RPMI8226 (cell line): ENCODE results near the gene CLCN7.
"Not testable (repeated sequence)": the region's sequence is repeated elsewhere in the genome, so short reads cannot be mapped to it uniquely, and the experiment has no call there.

Source experiments
- DNase-seq: peaks from one replicate; pipeline ENCODE4 v3.0.0-alpha.2; 2015

CLCN7 gene

DNA sequence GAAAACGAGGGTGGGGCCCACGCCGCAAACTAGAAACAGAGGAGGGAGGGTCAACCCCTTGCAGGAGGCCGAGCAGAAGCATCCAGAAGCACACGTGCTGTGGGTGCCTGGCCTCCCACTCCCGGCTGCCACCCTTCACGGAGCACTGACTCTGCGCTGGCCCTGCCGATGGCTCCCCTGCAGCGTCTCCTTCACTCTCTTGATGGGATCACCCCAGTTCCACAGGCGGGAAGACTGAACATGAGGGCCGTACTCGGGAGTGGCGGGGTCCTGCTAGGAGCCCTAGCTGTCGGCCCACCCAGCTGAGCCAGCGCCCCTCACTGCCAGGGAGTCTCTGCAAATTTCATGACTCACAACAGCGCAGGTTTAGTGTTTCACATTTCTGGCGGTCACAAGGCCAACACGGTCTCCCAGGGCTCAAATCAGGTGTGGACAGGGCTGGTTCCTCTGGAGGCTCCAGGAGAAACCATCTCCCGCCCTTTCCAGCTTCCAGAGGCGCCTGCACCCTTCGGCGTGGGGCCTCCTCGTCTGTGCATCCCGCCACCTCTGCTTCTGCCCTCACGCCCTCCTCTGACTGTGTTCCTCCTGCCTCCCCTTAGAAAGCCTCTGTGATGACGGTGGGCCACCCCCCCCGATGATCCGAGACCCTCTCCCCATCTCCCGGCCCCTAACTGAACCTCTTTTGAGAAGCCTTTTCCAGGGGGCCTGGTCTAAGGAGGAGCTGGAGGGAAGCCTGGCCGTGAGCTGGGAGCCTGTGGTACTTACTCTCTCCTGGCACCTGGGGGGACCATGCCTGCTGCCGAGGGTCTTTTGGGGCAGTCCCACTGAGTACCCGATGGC lies 11.9 kb upstream of the CLCN7 start:
- no peak for DNase-seq

DNA sequence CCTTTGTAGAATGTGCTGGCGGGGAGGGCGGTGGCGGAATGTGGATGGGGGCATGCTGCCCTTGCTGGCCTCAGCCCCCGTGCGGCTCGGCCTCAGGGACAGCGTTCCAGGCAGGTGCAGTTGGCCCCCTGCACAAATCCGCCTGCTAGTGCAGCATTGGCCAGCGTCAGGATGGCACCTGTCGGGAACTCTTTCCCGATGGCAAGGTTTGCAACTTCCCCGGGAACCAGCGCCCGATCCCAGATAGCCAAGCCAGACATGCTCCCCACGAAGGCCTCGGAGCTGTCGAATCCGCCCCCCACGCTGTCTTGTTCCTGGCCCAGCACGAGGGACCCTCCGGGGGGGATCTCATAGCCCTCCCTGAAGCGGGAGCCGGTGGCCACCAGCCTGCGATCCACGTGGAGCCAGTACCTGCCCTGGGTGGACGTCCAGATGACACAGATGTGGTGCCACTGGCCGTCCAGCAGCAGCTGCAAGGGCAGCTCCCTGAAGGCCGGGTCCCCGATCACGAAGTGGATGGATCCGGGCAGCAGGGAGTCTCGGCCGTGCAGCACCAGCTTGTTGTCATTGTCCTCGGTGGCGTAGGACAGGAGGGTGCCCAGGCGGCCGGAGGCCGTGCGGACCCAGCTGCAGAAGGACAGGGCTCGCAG lies 11.1 kb upstream of the CLCN7 start:
- DNase-seq = no peak

DNA sequence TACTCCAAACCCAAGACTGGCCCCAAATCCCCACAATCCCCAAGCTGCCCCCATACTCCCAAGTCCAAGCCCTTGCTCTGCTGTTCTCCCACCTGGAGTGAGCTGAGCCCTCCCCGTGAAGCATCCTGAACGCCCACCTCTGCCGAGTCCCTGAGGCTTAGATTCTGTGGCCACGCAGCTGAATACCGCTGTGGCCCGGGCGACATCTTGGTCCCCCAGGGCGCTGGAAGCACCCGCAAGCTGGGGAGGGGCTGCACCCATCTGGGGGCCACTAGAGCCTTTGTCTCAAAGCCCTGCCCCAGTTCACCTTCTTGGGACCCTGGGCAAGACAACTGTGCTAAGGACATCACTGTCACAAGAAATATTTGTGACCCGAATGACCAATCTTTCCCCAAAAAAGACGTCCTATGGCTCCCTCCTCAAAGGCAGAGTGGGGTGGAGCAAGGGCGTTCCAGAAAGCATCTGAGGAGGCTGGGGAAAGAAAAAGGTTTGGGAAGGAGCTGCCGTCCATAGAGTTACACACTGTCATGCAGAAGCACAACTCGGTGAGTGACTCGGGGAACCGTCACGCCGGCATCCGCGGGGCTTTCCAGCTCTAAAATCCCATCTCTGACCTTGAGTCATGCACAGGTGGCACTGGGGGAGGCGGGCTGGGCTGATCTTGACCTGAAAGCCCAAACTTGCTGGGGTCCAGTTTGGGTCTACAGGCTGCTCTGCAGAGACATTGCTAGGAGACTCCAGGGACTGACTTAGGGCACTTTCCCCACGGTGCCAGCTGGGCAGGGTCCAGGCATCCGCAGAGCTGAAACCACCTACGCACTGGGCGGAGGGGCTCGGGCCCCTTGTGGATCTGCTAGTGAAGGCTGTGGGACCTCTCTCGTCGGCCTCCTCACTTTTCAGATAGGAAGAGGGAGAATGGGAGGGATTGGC lies 7.3 kb upstream of the CLCN7 start:
- DNase-seq = no peak

DNA sequence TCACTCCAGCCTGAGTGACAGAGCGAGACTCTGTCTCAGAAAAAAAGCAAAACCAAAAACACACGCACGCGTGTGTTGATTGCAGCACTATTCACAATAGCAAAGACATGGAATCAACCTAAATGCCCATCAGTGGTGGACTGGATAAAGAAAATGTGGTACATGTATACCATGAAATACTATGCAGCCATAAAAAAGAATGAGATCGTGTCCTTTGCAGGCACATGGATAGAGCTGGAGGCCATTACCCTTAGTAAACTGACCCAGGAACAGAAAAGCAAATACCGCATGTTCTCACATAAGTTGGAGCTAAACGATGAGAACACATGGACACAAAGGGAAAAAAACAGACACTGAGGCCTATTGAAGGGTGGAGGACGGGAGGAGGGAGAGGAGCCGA lies 4.1 kb upstream of the CLCN7 start:
- not testable (repeated sequence) for DNase-seq

DNA sequence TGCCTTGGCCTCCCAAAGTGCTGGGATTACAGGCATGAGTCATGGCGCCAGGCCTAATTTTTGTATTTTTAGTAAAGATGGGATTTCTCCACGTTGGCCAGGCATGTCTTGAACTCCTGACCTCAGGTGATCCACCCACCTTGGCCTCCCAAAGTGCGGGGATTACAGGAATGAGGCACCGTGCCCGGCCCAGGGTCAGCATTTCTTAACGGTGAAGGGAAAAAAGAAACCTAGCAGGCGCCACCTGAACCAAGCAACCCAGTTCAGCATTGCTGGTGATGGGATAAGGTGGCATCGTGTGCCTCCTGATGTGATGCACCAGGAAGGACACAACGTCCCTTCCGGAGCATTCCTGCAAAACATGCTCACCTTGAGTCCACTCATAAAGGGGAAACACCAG lies 2.2 kb upstream of the CLCN7 start:
- DNase-seq = no peak

DNA sequence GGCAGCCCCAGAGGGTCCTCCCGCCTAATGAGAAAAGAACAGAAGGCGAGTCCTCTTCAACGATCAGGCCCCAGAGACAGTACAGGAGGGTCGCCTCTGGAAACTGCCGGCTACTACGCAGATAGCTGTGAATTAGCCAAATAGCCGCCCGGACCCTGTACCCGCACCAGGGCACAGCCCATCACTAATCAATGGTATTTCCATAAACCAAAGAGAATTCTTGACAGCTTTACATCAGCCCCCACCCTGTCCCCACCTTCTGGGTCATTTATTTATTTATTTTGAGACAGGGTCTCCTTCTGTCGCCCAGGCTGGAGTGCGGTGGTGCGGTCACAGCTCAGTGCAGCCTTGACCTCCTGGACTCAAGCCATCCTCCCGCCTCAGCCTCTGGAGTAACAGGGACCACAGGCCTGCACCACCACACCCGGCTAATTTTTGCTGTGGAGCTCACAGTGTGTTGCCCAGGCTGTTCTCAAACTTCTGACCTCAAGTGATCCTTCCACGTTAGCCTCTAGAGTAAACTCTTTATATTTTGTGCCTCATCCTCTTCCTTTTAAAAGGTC lies 805 bp upstream of the CLCN7 start:
- DNase-seq = no peak

DNA sequence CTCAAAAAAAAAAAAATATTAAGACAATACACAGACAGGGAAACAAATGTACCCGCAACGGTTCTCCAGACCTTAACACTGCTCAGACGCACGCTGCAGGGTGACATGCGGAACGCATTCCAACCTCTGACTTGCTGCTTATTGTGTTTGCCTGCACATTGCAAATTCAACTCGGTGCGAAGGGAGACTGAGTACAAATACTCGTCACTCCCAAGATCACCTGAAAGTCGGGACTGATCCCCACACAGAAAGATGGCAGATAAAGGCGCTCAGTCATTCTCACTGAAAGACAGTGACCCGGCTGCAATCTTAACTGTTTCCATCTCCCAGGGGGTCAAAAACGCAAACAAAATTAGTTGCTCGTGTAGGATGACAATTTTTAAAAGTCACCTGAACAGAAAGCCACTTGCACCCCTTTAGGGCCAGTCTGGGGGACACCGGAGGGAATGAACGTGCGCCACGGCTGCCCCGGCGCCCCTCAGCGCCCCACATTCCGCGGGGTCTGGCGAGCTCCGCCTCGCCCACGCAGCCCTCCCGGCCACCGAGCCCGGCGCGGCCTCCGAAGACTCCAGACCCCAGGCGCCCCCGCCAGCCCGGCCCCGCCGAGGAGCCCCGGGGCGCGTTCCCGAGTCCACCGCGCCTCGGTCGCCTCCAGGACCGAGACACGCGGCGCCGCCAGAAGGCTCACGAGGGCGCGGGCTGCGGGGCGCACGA lies 589 bp downstream of the CLCN7 start:
- DNase-seq = no peak

DNA sequence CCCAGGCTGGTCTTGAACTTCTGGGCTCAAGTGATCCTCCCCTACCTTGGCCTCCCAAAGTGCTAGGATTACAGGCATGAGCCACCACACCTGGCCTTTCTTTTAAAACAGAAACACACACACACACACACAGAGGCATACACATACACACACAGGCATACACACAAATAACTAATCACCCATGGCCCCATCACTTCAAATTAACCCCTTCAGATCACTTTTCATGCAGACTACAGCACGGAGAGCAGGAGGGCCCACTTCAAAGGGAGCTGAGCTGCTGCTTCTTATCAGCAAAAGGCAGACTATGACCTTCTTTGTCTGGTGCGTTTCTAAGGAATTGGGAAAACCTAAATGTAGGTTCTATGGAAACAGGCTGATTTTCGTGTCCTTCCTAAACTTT lies 1.9 kb downstream of the CLCN7 start:
- DNase-seq = no peak

DNA sequence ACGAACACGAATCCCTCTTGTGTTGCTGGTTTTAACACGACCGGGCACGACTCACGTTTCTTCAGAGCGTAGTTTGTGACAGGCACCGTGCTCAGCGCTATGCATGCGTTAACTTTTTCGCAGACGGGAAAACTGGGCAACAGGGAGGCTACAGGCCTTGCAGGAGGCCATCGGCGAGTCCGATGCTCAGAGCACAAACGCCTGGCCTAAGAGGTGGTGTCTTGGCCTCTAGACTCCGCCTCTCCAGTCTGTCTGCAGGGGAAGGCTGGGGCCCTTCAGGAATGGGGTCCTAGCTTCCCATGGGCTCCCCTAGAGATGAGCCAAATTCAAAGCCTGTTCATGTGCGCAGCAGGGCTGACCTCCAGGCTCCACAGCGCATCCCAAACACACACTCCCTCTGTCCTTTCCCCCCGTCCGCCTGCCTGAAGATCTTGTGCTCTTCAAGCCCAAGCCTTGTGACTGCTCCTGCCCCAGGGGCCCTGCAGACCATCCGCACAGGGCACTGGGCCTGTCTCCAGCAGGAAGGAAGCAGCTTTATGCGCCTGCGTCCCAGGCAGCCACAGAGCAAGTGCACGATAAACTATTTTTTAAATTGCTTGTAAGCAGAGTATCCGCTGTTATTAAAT lies 3.1 kb downstream of the CLCN7 start:
- DNase-seq = no peak

DNA sequence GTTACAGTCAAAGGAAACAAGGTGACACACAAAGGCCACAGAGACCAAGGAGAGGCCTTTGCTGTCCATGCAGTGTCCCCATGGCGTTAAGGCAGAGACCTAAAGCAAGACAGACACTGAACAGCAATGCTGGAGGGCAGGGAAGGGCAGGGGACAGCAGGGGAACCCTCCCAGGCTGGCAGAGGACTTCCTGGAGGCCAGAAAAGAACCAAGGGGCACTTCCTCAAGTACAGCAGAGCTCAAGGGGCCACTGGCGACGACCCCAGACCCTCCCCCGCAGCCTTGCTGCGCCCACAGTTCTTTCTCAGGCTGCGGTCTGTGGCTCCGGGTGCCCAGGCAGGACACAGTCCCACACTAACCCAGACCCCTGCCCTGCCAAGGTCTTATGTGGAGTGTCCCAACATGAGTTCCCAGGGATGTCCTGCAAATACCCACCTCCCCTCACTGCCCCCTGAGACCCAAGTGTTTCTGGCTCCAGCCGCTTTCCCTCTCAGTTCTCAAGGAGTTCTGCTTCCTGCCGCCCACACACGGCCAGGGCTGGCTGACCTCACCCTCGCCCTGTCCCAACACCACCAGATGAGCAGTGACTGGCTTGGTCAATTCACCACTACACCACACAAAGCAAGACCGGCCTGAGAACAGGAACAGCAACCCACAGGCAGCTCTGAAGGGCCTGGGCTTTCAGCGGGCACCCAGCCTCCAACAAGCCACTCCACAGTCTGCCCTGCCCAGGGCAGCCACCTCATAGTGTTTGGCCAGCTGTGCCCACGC lies 4.2 kb downstream of the CLCN7 start:
- no peak for DNase-seq

DNA sequence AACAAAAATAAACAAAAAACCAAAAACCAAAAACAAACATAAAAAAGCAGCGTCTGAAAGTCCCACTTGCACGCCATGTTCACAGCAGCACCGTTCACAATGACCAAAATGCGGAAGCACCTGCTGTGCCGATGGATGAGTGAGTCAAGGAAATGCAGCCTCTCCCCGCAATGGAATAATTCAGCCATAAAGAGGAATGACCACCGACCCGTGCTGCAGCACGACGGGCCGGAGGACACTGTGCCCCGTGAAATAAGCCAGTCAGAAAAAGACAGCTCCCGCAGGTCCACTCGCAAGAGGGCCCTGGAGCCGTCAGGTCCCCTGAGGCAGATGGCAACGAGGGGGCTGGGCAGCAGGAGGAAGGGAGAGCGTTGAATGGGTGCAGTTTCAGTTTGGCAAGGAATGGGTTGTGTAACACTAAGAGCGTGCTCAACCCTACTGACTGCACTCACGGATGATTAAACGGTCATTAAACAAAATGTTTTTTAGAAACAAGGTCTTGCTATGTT lies 5.1 kb downstream of the CLCN7 start:
- no peak for DNase-seq

DNA sequence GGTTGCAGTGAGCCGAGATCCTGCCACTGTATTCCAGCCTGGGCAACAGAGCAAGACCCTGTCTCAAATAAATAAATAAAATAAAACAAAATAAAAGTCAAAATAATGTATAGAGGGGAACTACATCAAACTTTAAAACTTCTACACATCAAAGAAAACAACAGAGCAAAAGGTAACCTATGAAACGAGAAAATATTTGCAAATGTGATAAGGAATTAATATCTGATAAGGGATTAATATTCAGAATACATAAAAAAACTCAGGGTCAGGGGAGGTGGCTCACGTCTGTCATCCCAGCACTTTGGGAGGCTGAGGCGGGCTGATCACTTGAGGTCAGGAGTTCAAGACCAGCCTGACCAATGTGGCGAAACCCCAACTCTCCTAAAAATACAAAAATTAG lies 5.7 kb downstream of the CLCN7 start:
- DNase-seq = not testable (repeated sequence)

DNA sequence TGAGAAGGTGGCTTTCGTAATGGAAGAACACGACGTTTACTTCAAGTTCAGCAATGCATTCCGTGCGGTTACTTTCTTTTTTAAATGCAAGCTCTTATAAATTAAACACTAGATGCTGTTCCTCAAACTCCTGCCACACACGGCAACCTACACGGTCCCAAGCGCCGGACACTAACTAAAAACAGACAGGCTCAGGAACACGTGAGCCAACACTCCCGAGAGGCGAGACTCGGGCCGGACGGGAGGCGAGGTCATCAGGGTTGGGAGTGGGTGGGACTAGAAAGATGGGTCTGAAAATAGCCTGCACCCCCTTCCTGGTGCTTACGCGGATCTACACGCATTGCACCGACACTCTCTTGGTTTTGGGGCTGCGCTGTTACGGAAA lies 6.4 kb downstream of the CLCN7 start:
- no peak for DNase-seq

DNA sequence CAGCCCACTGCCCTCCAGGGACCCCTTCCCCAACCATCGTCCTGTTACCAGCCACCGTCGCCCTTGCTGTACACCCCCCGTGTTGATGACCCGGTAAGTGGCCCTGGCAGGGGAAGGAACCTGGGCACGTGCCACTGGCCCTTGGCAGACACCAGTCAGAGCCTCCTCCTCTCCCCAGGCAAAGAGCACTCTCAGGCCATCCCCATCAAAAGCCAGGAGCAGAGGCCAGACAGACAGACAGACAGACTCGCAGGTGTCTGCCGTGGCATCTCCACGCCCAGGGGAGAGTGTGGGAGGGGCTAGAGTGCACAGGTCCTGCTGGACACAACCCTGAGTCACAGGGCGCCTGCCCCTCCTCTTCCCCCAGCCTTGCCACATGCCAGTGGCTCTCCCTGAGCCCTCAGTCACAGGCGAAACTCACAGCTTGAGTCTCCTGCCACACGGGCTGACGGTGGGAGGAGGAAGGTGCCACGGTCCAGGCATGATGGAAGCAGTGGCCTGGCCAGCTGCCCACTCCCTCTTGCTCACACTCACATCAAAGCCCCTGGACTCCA lies 7.8 kb downstream of the CLCN7 start:
- peak; percentile 46 for DNase-seq

DNA sequence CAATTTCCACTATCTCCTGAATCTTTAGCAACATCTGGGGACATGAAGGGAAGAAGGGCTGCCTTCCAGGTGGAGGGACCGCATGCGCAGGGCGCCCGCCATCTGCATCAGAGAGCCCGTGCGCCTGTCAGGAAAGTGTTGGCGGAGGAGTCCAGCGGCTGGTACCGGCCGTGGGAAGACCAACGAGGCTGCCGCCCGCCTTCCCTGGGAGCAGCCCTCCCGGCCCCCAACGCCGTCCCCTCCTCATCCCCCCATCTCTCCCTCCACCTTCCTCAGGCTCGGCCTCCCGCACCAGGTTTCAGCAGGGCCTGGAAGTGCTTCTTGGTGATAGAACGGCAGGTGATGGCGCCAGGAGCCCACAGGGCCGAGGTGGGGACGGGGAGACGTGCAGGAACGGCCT lies 8.8 kb downstream of the CLCN7 start:
- no peak for DNase-seq

DNA sequence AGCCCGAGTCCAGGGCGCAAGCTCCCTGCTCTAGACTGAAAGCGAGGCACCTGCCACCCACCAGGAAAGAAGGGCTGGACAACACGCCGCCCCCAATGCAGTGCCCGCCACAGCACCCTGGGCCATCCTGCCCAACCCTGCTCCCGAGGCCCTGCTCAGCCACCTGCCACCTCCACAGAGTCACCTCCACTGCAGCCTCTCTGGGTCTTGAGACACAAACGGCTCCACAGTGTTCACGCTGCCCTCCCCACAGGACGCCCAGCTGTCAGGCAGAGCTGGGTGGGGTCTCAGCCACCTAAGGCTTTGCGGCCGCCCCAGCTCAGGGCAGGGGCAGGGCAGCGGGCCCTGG lies 9.3 kb downstream of the CLCN7 start:
- DNase-seq = no peak

DNA sequence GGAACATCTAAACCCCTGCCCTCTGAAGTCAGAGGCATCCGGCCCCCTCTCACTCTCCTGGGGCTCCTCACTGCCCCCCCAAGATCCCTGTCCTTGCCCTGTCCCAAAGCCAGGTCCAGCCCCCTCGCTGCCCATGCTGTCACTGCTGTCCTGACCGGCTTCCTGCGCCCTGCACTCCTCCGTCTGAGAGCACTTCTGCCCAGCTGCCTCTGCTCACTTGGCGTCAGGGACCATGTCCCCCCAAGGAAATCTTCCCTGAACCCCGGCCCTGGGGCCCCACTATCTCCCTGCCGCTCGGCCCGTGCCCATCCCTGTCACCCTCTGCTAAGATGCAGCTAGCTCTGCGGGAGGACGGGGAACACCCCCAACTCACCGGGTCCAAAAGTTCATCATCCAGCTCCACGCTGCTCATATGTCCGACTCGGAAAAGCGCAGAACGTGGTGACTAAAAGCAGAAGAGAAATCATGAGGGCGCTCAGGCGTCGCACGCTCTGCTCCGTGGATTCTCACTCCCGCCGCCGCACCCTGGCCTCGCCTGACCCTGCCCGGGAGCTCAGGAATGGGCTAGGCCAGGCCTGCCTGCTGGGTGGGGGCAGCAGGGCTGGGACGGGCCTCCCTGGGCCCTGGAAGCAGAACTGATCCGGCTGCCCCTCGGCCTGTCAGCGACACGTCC lies 9.8 kb downstream of the CLCN7 start:
- no peak for DNase-seq

DNA sequence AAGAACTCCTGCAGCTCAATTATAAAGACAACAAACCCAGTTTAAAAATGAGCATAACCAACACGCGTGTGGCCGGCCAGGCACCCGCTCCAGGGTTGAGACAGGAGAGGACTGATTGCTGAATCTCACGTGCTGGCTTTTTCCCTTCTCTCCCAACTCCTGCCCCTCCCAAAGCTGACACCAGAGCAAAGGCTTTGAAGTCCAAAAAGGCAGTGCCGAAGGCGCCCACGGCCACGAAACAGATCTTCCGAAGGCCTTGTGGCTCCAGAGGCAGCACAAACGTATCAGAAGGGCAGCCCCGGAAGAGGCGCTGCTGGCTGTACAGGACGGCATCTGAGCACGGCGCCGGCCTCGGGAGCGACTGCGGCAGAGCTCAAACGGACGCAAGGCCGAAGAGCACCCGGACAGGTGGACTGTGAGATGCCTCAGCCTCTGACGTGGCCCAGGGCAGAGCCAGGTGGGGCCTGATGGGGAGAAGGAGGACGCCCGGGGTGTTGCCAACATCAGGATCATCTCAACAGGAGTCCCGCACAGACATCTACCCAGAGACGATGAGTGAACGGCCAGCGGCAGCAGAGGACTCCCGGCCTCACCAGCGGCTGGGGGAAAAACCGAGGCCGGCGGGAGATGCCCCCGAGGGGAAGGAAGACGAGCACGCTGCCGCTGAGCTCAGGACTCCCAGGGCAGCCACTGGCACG lies 10.5 kb downstream of the CLCN7 start:
- no peak for DNase-seq

DNA sequence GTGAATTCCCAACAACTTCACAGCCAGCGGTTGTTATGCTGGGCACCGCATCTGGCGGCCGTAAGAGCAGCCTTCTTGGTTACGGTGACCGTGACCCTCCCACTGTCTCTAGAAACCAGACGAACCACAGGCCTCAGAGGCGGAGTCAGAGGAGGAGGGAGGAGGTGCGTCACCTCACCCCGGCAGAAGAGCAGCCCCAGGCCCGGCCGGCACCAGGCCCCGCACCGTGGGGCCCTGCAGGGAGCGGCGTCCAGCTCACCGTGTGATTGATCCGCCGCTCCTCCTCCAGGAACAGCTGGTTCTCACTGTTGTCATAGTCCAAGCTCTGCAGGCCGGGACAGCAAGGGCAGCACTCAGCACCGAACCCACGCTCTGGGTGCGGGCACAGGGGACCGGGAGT lies 13.7 kb downstream of the CLCN7 start:
- DNase-seq = no peak
